ENCODE data around the gene SLC7A5.
"Not testable (repeated sequence)": the region's sequence is repeated elsewhere in the genome, so short reads cannot be mapped to it uniquely, and the experiment has no call there.

Gene SLC7A5

GRCh38 chr16:87869061-87869878 lies at the start of gene SLC7A5:
TSS of gene SLC7A5 (minus strand) at chr16:87869507. CDS start at chr16:87869422, 85 bp downstream.
- not testable (repeated sequence) for H3K9me3 ChIP-seq (ENCODE audit: control insufficient read depth, insufficient read depth, low read length); H3K36me3 ChIP-seq (ENCODE audit: control insufficient read depth, insufficient read depth, low read length)
- Histone ChIP-seq H3K9ac (ENCODE audit: low read depth, low read length) (peak within 1 kb of the TSS; percentile 71), H3K27me3 (ENCODE audit: control insufficient read depth, insufficient read depth, low read length) (peaks cover 51% of the 10 kb centered on the region), H3K4me3 (ENCODE audit: low read depth, low read length) (peak within 1 kb of the TSS; percentile 82), H3K27ac (ENCODE audit: low read depth, low read length) (peak within 1 kb of the TSS; percentile 95), H3K4me1 (ENCODE audit: control insufficient read depth, insufficient read depth, low read length) (peaks cover 43% of the 10 kb centered on the region)

GRCh38 chr16:87918338-87918737 lies 49.0 kb upstream of the SLC7A5 start:
- no peak overlapping the region for H3K4me3 ChIP-seq (ENCODE audit: low read depth, low read length)
- H3K36me3 ChIP-seq (ENCODE audit: control insufficient read depth, insufficient read depth, low read length), result no peaks in the 10 kb centered on the region
- H3K4me1 ChIP-seq (ENCODE audit: control insufficient read depth, insufficient read depth, low read length), result no peaks in the 10 kb centered on the region
- no peak overlapping the region for H3K9ac ChIP-seq (ENCODE audit: low read depth, low read length)
- H3K27me3 ChIP-seq (ENCODE audit: control insufficient read depth, insufficient read depth, low read length), result no peaks in the 10 kb centered on the region
- H3K27ac ChIP-seq (ENCODE audit: low read depth, low read length), result no peak overlapping the region
- no peaks in the 10 kb centered on the region for H3K9me3 ChIP-seq (ENCODE audit: control insufficient read depth, insufficient read depth, low read length)

- H3K27ac ChIP-seq (ENCODE audit: low read depth, low read length), result no peak overlapping the region
- no peak overlapping the region for H3K4me3 ChIP-seq (ENCODE audit: low read depth, low read length)
- H3K9ac ChIP-seq (ENCODE audit: low read depth, low read length), result no peak overlapping the region
- no peaks in the 10 kb centered on the region for H3K9me3 ChIP-seq (ENCODE audit: control insufficient read depth, insufficient read depth, low read length)
- no peaks in the 10 kb centered on the region for H3K27me3 ChIP-seq (ENCODE audit: control insufficient read depth, insufficient read depth, low read length)
- no peaks in the 10 kb centered on the region for H3K36me3 ChIP-seq (ENCODE audit: control insufficient read depth, insufficient read depth, low read length)
- H3K4me1 ChIP-seq (ENCODE audit: control insufficient read depth, insufficient read depth, low read length), result no peaks in the 10 kb centered on the region
Measured at GRCh38 chr16:87917503-87917902, 48.2 kb upstream of the SLC7A5 start.

GRCh38 chr16:87914812-87915211 lies 45.5 kb upstream of the SLC7A5 start:
- Histone ChIP-seq H3K9ac (ENCODE audit: low read depth, low read length) (no peak overlapping the region), H3K27ac (ENCODE audit: low read depth, low read length) (no peak overlapping the region), H3K4me1 (ENCODE audit: control insufficient read depth, insufficient read depth, low read length) (no peaks in the 10 kb centered on the region), H3K36me3 (ENCODE audit: control insufficient read depth, insufficient read depth, low read length) (no peaks in the 10 kb centered on the region), H3K4me3 (ENCODE audit: low read depth, low read length) (no peak overlapping the region), H3K9me3 (ENCODE audit: control insufficient read depth, insufficient read depth, low read length) (no peaks in the 10 kb centered on the region), H3K27me3 (ENCODE audit: control insufficient read depth, insufficient read depth, low read length) (no peaks in the 10 kb centered on the region)

GRCh38 chr16:87914021-87914725 lies 44.9 kb upstream of the SLC7A5 start:
- not testable (repeated sequence) for H3K9ac ChIP-seq (ENCODE audit: low read depth, low read length); H3K4me1 ChIP-seq (ENCODE audit: control insufficient read depth, insufficient read depth, low read length); H3K9me3 ChIP-seq (ENCODE audit: control insufficient read depth, insufficient read depth, low read length); H3K36me3 ChIP-seq (ENCODE audit: control insufficient read depth, insufficient read depth, low read length); H3K27ac ChIP-seq (ENCODE audit: low read depth, low read length); H3K4me3 ChIP-seq (ENCODE audit: low read depth, low read length); H3K27me3 ChIP-seq (ENCODE audit: control insufficient read depth, insufficient read depth, low read length)

GRCh38 chr16:87912691-87913090 lies 43.4 kb upstream of the SLC7A5 start:
- not testable (repeated sequence) for H3K36me3 ChIP-seq (ENCODE audit: control insufficient read depth, insufficient read depth, low read length); H3K9ac ChIP-seq (ENCODE audit: low read depth, low read length); H3K4me3 ChIP-seq (ENCODE audit: low read depth, low read length); H3K4me1 ChIP-seq (ENCODE audit: control insufficient read depth, insufficient read depth, low read length); H3K9me3 ChIP-seq (ENCODE audit: control insufficient read depth, insufficient read depth, low read length); H3K27me3 ChIP-seq (ENCODE audit: control insufficient read depth, insufficient read depth, low read length); H3K27ac ChIP-seq (ENCODE audit: low read depth, low read length)

GRCh38 chr16:87911106-87911763 lies 41.9 kb upstream of the SLC7A5 start:
- H3K9ac ChIP-seq (ENCODE audit: low read depth, low read length); H3K27me3 ChIP-seq (ENCODE audit: control insufficient read depth, insufficient read depth, low read length); H3K9me3 ChIP-seq (ENCODE audit: control insufficient read depth, insufficient read depth, low read length); H3K4me3 ChIP-seq (ENCODE audit: low read depth, low read length); H3K4me1 ChIP-seq (ENCODE audit: control insufficient read depth, insufficient read depth, low read length); H3K36me3 ChIP-seq (ENCODE audit: control insufficient read depth, insufficient read depth, low read length); H3K27ac ChIP-seq (ENCODE audit: low read depth, low read length): not testable (repeated sequence)

GRCh38 chr16:87909203-87909935 lies 40.1 kb upstream of the SLC7A5 start:
- H3K27me3 ChIP-seq (ENCODE audit: control insufficient read depth, insufficient read depth, low read length); H3K4me3 ChIP-seq (ENCODE audit: low read depth, low read length); H3K4me1 ChIP-seq (ENCODE audit: control insufficient read depth, insufficient read depth, low read length); H3K9me3 ChIP-seq (ENCODE audit: control insufficient read depth, insufficient read depth, low read length); H3K9ac ChIP-seq (ENCODE audit: low read depth, low read length); H3K36me3 ChIP-seq (ENCODE audit: control insufficient read depth, insufficient read depth, low read length); H3K27ac ChIP-seq (ENCODE audit: low read depth, low read length): not testable (repeated sequence)

GRCh38 chr16:87908101-87908500 lies 38.8 kb upstream of the SLC7A5 start:
- H3K9me3 ChIP-seq (ENCODE audit: control insufficient read depth, insufficient read depth, low read length); H3K27ac ChIP-seq (ENCODE audit: low read depth, low read length); H3K27me3 ChIP-seq (ENCODE audit: control insufficient read depth, insufficient read depth, low read length); H3K4me1 ChIP-seq (ENCODE audit: control insufficient read depth, insufficient read depth, low read length); H3K9ac ChIP-seq (ENCODE audit: low read depth, low read length); H3K4me3 ChIP-seq (ENCODE audit: low read depth, low read length); H3K36me3 ChIP-seq (ENCODE audit: control insufficient read depth, insufficient read depth, low read length): not testable (repeated sequence)

GRCh38 chr16:87905521-87905920 lies 36.2 kb upstream of the SLC7A5 start:
- H3K9me3 ChIP-seq (ENCODE audit: control insufficient read depth, insufficient read depth, low read length); H3K27me3 ChIP-seq (ENCODE audit: control insufficient read depth, insufficient read depth, low read length); H3K36me3 ChIP-seq (ENCODE audit: control insufficient read depth, insufficient read depth, low read length); H3K4me1 ChIP-seq (ENCODE audit: control insufficient read depth, insufficient read depth, low read length); H3K4me3 ChIP-seq (ENCODE audit: low read depth, low read length); H3K27ac ChIP-seq (ENCODE audit: low read depth, low read length); H3K9ac ChIP-seq (ENCODE audit: low read depth, low read length): not testable (repeated sequence)

Measured in HUES48 (cell line).